ENCODE measurements around the gene TWF2. TPM values are rescaled to one million over a fixed set of nuclear protein-coding genes. Genes with fewer than 3 reads are reported as not detected.

TWF2 gene
- total and polyA plus RNA-seq, 2 of the 13 experiments (the other 11 are each of a cell fraction or from before 2014, with no cell fraction given): 45.5 to 108 TPM

GRCh38 chr3:52245322-52246263 lies 6.6 kb upstream of the TWF2 start, which contains the start of gene PPM1M (continued):
- peak; percentile 45; the same call in 1 of the 2 replicates for TF ChIP-seq PATZ1 (CRISPR knock-in tag; IDR thresholded peaks at IDR 0.05)
- peak; percentile 44; the same call in 1 of the 2 replicates for TF ChIP-seq SPEN (CRISPR knock-in tag; IDR thresholded peaks at IDR 0.05; ENCODE audit: low read depth)
- TF ChIP-seq, protein P1, sequence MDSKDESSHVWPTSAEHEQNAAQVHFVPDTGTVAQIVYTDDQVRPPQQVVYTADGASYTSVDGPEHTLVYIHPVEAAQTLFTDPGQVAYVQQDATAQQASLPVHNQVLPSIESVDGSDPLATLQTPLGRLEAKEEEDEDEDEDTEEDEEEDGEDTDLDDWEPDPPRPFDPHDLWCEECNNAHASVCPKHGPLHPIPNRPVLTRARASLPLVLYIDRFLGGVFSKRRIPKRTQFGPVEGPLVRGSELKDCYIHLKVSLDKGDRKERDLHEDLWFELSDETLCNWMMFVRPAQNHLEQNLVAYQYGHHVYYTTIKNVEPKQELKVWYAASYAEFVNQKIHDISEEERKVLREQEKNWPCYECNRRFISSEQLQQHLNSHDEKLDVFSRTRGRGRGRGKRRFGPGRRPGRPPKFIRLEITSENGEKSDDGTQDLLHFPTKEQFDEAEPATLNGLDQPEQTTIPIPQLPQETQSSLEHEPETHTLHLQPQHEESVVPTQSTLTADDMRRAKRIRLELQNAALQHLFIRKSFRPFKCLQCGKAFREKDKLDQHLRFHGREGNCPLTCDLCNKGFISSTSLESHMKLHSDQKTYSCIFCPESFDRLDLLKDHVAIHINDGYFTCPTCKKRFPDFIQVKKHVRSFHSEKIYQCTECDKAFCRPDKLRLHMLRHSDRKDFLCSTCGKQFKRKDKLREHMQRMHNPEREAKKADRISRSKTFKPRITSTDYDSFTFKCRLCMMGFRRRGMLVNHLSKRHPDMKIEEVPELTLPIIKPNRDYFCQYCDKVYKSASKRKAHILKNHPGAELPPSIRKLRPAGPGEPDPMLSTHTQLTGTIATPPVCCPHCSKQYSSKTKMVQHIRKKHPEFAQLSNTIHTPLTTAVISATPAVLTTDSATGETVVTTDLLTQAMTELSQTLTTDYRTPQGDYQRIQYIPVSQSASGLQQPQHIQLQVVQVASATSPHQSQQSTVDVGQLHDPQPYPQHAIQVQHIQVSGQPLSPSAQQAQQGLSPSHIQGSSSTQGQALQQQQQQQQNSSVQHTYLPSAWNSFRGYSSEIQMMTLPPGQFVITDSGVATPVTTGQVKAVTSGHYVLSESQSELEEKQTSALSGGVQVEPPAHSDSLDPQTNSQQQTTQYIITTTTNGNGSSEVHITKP (CRISPR knock-in tag; IDR thresholded peaks at IDR 0.05; ENCODE audit: low read depth): no peak
- TF ChIP-seq ZIK1 (CRISPR knock-in tag; IDR thresholded peaks at IDR 0.05; ENCODE audit: borderline replicate concordance, low read depth): peak; percentile 49; the same call in 1 of the 2 replicates
- TF ChIP-seq ZNF264 (CRISPR knock-in tag; IDR thresholded peaks at IDR 0.05): no peak
- TF ChIP-seq ZSCAN12 (CRISPR knock-in tag; IDR thresholded peaks at IDR 0.05): peak; percentile 93
- no peak for TF ChIP-seq TAF1 (CRISPR knock-in tag; IDR thresholded peaks at IDR 0.05)
- TF ChIP-seq FOSL2 (CRISPR knock-in tag; IDR thresholded peaks at IDR 0.05): no peak
- TF ChIP-seq SMARCE1 (IDR thresholded peaks at IDR 0.05; ENCODE audit: borderline replicate concordance): no peak
- TF ChIP-seq, protein P2, sequence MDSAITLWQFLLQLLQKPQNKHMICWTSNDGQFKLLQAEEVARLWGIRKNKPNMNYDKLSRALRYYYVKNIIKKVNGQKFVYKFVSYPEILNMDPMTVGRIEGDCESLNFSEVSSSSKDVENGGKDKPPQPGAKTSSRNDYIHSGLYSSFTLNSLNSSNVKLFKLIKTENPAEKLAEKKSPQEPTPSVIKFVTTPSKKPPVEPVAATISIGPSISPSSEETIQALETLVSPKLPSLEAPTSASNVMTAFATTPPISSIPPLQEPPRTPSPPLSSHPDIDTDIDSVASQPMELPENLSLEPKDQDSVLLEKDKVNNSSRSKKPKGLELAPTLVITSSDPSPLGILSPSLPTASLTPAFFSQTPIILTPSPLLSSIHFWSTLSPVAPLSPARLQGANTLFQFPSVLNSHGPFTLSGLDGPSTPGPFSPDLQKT (CRISPR knock-in tag; IDR thresholded peaks at IDR 0.05; ENCODE audit: borderline replicate concordance): peak; percentile 47; the same call in 1 of the 2 replicates
- TF ChIP-seq ZNF10 (CRISPR knock-in tag; IDR thresholded peaks at IDR 0.05; ENCODE audit: borderline replicate concordance, low read depth): no peak
- TF ChIP-seq DBP (CRISPR knock-in tag; IDR thresholded peaks at IDR 0.05; ENCODE audit: not compliant biosample characterization): peak; percentile 73
- no peak for TF ChIP-seq ZNF513 (CRISPR knock-in tag; conservative IDR thresholded peaks at IDR 0.05)
- TF ChIP-seq HOXA3 (CRISPR knock-in tag; IDR thresholded peaks at IDR 0.05): peak; percentile 43; the same call in 1 of the 2 replicates
- peak; percentile 89 for TF ChIP-seq HES4 (CRISPR knock-in tag; IDR thresholded peaks at IDR 0.05; ENCODE audit: borderline replicate concordance)
- no peak for TF ChIP-seq PPARG (CRISPR knock-in tag; conservative IDR thresholded peaks at IDR 0.05)
- no peak for TF ChIP-seq NFE2L2 (IDR thresholded peaks at IDR 0.05; ENCODE audit: low read length)
